Umbilical cord (tissue), 2 donors: ENCODE measurements around the gene NFIC. TPM values are rescaled to one million over a fixed set of nuclear protein-coding genes. Genes with fewer than 3 reads are reported as not detected.

Experiments used
- DNase-seq: peaks from one replicate; pipeline ENCODE4 v3.0.0-alpha.2; 2015; ENCODE audit warnings: low spot score
- total RNA-seq: library from RNA; depleted of rRNA; stranded (reverse); fragments of >200 nt; gene quantifications from one replicate; pipeline ENCODE4 v1.2.3, GENCODE V29; 2014; ENCODE audit warnings: low replicate concordance; ENCODE audit not compliant: insufficient read depth

The NFIC gene
- total RNA-seq, 1 donor from 2014 or later: 37.3 TPM

GRCh38 chr19:3508771-3509535 lies 142.6 kb downstream of the NFIC start:
- DNase-seq: no peak

- no peak for DNase-seq
Measured at GRCh38 chr19:3509566-3509989, 143.2 kb downstream of the NFIC start.

GRCh38 chr19:3510727-3511126 lies 144.3 kb downstream of the NFIC start:
- no peak for DNase-seq

- no peak for DNase-seq
Measured at GRCh38 chr19:3511506-3512251, 145.3 kb downstream of the NFIC start.

GRCh38 chr19:3512562-3513228 lies 146.3 kb downstream of the NFIC start:
- DNase-seq: no peak

GRCh38 chr19:3513229-3514140 lies 147.1 kb downstream of the NFIC start:
- no peak for DNase-seq

GRCh38 chr19:3514930-3515329 lies 148.5 kb downstream of the NFIC start:
- DNase-seq: no peak

GRCh38 chr19:3515891-3516422 lies 149.6 kb downstream of the NFIC start:
- DNase-seq: no peak

GRCh38 chr19:3516675-3517207 lies 150.4 kb downstream of the NFIC start:
- no peak for DNase-seq

- DNase-seq: no peak
Measured at GRCh38 chr19:3517638-3518037, 151.3 kb downstream of the NFIC start.

GRCh38 chr19:3518255-3518654 lies 151.9 kb downstream of the NFIC start:
- no peak for DNase-seq

GRCh38 chr19:3518659-3519058 lies 152.3 kb downstream of the NFIC start:
- no peak for DNase-seq

Other genes starting within 250 kb of the NFIC start
- gene GNA15, start 230.6 kb upstream of the NFIC start, total RNA-seq: 20.5 TPM
- gene S1PR4, start 187.8 kb upstream of the NFIC start, total RNA-seq: 1.7 TPM
- gene NCLN, start 180.7 kb upstream of the NFIC start, total RNA-seq: 9.4 TPM
- gene CELF5, start 141.9 kb upstream of the NFIC start, total RNA-seq: 1.7 TPM
- gene SMIM24, start 113.9 kb downstream of the NFIC start, total RNA-seq: not detected
- gene SMIM44, start 116.9 kb downstream of the NFIC start, total RNA-seq: not detected
- gene DOHH, start 134.1 kb downstream of the NFIC start, total RNA-seq: 7.7 TPM
- gene FZR1, start 139.7 kb downstream of the NFIC start, total RNA-seq: 27.7 TPM
- gene TEKTIP1, start 172.6 kb downstream of the NFIC start, total RNA-seq: not detected
- gene MFSD12, start 191.0 kb downstream of the NFIC start, total RNA-seq: 69.6 TPM
- gene HMG20B, start 206.4 kb downstream of the NFIC start, total RNA-seq: 38.5 TPM
- gene GIPC3, start 218.9 kb downstream of the NFIC start, total RNA-seq: 0.24 TPM
- 1.9 TPM for gene TBXA2R, start 240.3 kb downstream of the NFIC start, total RNA-seq